GM21619 (cell line): Measurements from ENCODE around the gene FHOD3.
"Not testable (repeated sequence)": the region's sequence is repeated elsewhere in the genome, so short reads cannot be mapped to it uniquely, and the experiment has no call there.

Experiments used
- ATAC-seq: cut with Tn5 transposase; IDR thresholded peaks from one replicate; pipeline ENCODE4 v1.9.1; 2021; ENCODE audit not compliant: unreplicated experiment

The FHOD3 gene

GRCh38 chr18:36688020-36688965 lies 390.8 kb downstream of the FHOD3 start:
- ATAC-seq: peak; percentile 69

- no peak for ATAC-seq
Observed at GRCh38 chr18:36692371-36692770, 394.9 kb downstream of the FHOD3 start.

GRCh38 chr18:36692921-36693332 lies 395.4 kb downstream of the FHOD3 start:
- no peak for ATAC-seq

- ATAC-seq: no peak
Observed at GRCh38 chr18:36693931-36694620, 396.6 kb downstream of the FHOD3 start.

GRCh38 chr18:36695806-36696205 lies 398.3 kb downstream of the FHOD3 start:
- no peak for ATAC-seq

GRCh38 chr18:36697905-36698304 lies 400.4 kb downstream of the FHOD3 start:
- ATAC-seq: no peak

GRCh38 chr18:36700955-36701354 lies 403.4 kb downstream of the FHOD3 start:
- no peak for ATAC-seq

- no peak for ATAC-seq
Observed at GRCh38 chr18:36702401-36703013, 405.0 kb downstream of the FHOD3 start.

- ATAC-seq: no peak
Observed at GRCh38 chr18:36704156-36704555, 406.6 kb downstream of the FHOD3 start.

GRCh38 chr18:36706134-36706881 lies 408.8 kb downstream of the FHOD3 start:
- no peak for ATAC-seq

GRCh38 chr18:36708366-36708765 lies 410.9 kb downstream of the FHOD3 start:
- no peak for ATAC-seq

- no peak for ATAC-seq
Observed at GRCh38 chr18:36709315-36709714, 411.8 kb downstream of the FHOD3 start.

- ATAC-seq: no peak
Observed at GRCh38 chr18:36711014-36711725, 413.7 kb downstream of the FHOD3 start.

GRCh38 chr18:36711813-36712444 lies 414.4 kb downstream of the FHOD3 start:
- no peak for ATAC-seq

GRCh38 chr18:36714476-36714875 lies 417.0 kb downstream of the FHOD3 start:
- ATAC-seq: no peak

GRCh38 chr18:36717422-36718110 lies 420.1 kb downstream of the FHOD3 start:
- ATAC-seq: no peak

GRCh38 chr18:36718705-36719328 lies 421.3 kb downstream of the FHOD3 start:
- ATAC-seq: no peak

GRCh38 chr18:36719630-36720029 lies 422.1 kb downstream of the FHOD3 start:
- ATAC-seq: no peak

- ATAC-seq: not testable (repeated sequence)
Observed at GRCh38 chr18:36721351-36721750, 423.8 kb downstream of the FHOD3 start.
